EL (cell line): ENCODE data around the gene MYADM.

ENCODE experiments used
- DNase-seq: peaks from one replicate; pipeline ENCODE4 v3.0.0-alpha.2; 2016

Gene MYADM

GRCh38 chr19:53917356-53917755 is 49.7 kb downstream of the MYADM start:
- DNase-seq = no peak
